Colon (tissue), 2 donors: Measurements from ENCODE around the gene PCDHGA4.
"Not testable (repeated sequence)": the region's sequence is repeated elsewhere in the genome, so short reads cannot be mapped to it uniquely, and the experiment has no call there.

ENCODE experiments used
- FAIRE-seq: peaks from 2 replicates; lab custom pipeline; 2012; peaks lifted over from hg19 to GRCh38; lab: Jason Lieb, UNC
- donor health status: control.
- donor health status: control.

PCDHGA4 gene

GRCh38 chr5:141349917-141350619 is 4.8 kb upstream of the PCDHGA4 start, which contains the start of gene PCDHGB1:
TSS of gene PCDHGB1 (plus strand) at chr5:141350099. CDS start at chr5:141350261, 162 bp downstream.
- FAIRE-seq = no peak

GRCh38 chr5:141351591-141351990 is 3.2 kb upstream of the PCDHGA4 start:
- no peak for FAIRE-seq

DNA sequence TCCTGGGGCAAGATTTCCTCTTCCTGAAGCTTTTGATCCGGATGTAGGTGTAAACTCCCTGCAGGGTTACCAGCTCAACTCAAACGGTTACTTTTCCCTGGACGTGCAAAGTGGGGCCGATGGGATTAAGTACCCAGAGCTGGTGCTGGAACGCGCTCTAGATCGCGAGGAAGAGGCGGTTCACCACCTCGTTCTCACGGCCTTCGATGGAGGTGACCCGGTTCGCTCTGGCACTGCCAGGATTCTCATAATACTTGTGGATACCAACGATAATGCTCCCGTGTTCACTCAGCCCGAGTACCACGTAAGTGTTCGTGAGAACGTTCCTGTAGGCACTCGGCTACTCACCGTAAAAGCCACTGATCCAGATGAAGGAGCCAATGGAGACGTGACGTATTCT is 820 bp downstream of the PCDHGA4 start:
- no peak for FAIRE-seq

GRCh38 chr5:141356133-141356532 is 1.3 kb downstream of the PCDHGA4 start:
- no peak for FAIRE-seq

- no peak for FAIRE-seq
Measured at GRCh38 chr5:141356950-141357349, 2.1 kb downstream of the PCDHGA4 start.

DNA sequence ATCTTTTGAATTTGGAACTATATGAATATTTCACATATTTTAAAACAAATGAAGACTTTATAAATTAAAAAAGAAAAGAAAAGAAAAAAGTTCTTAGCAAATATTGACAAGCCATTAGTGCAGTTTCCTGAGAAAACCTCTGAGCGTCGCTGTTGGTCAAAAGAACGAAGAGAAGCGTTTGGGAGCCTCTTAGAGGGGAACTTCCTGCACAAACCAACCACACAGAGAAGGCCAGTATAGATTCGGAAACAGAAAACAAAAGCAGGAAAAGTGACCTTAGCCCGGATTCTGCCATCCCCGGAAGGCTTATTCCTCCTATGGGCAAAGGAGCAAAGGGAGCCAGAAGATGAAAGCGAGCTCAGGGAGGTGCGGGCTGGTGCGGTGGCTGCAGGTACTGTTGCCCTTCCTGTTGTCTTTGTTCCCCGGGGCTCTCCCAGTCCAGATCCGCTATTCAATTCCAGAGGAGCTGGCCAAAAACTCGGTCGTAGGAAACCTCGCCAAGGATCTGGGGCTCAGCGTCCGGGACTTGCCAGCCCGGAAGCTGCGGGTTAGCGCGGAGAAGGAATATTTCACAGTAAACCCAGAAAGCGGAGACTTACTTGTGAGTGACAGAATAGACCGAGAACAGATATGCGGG is 5.1 kb downstream of the PCDHGA4 start, which contains the start of gene PCDHGB2:
TSS of gene PCDHGB2 (plus strand) at position 205 of the 637 bp plus-strand sequence. CDS start at position 347, 142 bp downstream.
- FAIRE-seq = no peak

DNA sequence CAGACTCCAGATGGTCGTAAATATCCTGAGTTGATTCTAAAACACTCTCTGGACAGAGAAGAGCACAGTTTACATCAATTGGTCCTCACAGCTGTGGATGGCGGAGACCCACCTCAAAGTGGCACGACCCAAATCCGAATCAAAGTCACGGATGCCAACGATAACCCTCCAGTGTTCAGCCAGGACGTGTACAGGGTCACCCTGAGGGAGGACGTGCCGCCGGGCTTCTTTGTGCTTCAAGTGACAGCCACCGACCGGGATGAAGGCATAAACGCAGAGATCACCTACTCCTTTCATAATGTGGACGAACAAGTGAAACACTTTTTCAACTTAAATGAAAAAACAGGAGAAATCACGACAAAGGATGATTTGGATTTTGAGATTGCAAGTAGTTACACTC is 5.9 kb downstream of the PCDHGA4 start:
- no peak for FAIRE-seq

DNA sequence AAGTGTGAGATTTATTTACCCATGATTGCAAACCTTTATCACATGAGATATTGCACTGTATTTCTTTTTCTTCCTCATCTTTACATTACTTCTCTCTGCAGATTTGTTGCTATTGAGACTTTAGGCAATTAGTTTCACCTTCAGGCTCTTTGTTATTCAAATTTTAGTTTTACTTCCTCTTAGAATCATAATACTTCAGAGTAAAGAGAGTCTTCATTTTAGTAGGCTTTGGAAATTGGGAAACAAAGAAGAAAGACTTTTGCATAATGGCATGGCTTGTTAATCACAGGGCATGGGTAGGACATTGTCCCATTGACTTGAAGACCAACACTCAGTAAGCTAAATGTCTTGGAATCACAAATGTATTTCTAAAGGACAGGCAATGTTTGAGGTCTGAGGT is 7.9 kb downstream of the PCDHGA4 start:
- no peak for FAIRE-seq

DNA sequence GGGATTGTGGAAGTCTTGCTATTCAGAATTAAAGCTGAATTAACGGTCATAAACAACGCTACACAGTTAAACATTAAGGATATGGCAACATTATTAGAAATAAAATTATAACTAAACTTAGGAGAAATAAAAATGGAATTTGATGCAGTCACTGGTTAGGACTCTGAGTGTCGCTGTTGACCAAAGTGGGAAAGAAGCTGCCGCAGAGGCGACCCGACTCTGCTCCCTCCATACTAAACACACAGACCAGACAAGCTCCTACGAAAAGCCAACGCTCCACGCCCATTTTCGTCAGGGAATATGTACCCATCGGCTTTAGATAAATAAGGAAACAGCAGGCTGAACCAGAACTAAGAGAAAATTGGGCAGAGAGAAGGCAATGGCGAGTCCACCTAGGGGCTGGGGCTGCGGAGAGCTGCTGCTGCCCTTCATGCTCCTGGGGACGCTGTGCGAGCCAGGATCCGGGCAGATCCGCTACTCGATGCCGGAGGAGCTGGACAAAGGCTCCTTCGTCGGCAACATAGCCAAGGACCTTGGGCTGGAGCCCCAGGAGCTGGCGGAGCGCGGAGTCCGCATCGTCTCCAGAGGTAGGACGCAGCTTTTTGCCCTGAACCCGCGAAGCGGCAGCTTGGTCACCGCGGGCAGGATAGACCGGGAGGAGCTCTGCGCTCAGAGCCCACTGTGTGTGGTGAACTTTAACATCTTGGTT is 9.3 kb downstream of the PCDHGA4 start, which contains the start of gene PCDHGA5:
TSS of gene PCDHGA5 (plus strand) at position 211 of the 709 bp plus-strand sequence. CDS start at position 380, 169 bp downstream.
- FAIRE-seq = no peak

GRCh38 chr5:141366016-141366896 is 11.4 kb downstream of the PCDHGA4 start:
- FAIRE-seq = no peak

DNA sequence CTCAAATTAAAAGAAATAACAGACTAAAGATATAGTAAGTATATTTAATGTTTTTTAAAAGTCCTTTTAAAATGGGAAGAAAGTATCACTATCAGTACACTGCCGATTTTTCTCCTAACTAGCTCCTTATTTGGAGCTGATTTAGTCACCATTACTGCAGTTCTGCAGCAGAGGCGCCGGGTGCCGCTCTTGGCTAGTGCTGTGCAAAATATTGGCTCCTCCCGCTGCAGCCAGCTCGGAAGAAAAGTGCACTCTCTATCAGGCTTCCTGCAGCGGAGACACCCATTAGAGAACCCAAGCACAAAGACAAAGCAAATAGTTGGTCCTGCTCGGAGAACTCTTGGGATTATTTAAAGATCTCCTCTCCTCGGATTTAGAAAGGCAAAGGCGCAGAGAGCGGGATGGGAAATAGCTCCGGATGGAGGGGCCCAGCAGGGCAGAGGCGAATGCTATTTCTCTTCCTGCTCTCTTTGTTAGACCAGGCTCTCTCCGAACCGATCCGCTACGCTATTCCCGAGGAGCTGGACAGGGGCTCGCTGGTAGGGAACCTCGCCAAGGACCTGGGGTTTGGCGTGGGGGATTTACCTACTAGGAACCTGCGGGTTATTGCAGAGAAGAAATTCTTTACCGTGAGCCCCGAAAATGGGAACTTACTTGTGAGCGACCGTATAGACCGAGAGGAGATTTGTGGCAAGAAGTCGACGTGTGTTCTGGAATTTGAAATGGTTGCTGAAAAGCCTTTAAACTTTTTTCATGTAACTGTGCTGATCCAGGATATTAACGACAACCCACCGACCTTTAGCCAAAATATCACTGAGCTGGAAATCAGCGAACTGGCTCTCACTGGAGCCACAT is 15.4 kb downstream of the PCDHGA4 start, which contains the start of gene PCDHGB3:
TSS of gene PCDHGB3 (plus strand) at position 249 of the 855 bp plus-strand sequence. CDS start at position 402, 153 bp downstream.
- FAIRE-seq = no peak

DNA sequence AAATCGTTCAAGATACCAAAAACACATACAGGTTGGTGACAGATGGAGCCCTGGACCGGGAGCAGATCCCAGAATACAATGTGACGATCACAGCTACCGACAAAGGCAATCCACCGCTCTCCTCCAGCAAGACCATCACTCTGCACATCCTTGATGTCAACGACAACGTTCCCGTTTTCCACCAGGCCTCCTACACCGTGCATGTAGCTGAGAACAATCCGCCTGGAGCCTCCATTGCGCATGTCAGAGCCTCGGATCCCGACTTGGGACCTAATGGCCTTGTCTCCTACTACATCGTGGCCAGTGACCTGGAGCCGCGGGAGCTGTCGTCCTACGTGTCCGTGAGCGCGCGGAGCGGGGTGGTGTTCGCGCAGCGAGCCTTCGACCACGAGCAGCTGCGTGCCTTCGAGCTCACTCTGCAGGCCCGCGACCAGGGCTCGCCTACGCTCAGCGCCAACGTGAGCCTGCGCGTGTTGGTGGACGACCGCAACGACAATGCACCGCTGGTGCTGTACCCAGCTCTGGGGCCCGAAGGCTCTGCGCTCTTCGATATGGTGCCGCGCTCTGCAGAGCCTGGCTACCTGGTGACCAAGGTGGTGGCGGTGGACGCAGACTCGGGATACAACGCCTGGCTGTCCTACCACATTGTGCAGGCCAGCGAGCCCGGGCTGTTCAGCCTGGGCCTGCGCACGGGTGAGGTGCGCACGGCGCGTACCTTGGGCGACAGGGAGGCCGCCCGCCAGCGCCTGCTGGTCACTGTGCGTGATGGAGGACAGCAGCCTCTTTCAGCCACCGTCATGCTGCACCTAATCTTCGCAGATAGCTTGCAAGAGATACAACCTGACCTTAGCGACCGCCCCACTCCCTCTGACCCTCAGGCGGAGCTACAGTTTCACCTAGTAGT is 17.0 kb downstream of the PCDHGA4 start:
- no peak for FAIRE-seq

DNA sequence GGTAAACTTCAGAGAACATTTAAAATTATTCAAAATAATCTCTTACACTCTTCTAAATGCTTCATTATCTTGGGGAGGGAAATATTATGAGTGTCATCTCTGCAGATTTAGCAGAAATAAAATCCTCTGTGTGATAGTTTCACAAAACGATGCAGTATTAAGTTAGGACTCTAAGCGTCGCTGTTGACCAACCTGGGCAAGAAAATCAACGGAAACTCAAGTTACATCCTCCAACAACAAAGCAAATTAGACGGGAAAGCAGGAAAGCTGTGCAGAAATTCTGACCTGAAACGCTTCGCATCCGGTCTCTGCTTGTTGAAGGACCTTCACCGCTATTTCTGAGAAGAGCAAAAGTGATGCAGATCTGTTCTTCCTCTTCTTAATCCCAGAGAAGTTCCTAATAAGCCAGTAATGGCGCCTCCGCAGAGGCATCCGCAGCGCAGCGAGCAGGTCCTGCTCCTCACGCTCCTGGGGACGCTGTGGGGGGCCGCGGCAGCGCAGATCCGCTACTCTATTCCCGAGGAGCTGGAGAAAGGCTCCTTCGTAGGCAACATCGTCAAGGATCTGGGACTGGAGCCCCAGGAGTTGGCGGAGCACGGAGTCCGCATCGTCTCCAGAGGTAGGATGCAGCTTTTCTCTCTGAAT is 19.0 kb downstream of the PCDHGA4 start, which contains the start of gene PCDHGA6:
TSS of gene PCDHGA6 (plus strand) at position 219 of the 645 bp plus-strand sequence. CDS start at position 412, 193 bp downstream.
- no peak for FAIRE-seq

DNA sequence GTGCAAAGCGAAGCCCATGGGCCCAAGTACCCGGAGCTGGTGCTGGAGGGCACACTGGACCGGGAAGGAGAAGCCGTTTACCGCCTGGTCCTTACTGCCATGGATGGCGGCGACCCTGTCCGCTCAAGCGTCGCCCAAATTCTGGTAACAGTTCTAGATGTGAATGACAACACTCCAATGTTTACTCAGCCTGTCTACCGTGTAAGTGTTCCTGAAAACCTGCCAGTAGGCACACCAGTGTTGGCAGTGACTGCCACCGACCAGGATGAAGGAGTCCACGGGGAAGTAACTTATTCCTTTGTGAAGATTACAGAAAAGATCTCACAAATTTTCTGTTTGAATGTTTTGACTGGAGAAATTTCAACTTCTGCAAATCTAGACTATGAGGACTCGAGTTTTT is 19.8 kb downstream of the PCDHGA4 start:
- no peak for FAIRE-seq

GRCh38 chr5:141375444-141376155 is 20.8 kb downstream of the PCDHGA4 start:
- not testable (repeated sequence) for FAIRE-seq

DNA sequence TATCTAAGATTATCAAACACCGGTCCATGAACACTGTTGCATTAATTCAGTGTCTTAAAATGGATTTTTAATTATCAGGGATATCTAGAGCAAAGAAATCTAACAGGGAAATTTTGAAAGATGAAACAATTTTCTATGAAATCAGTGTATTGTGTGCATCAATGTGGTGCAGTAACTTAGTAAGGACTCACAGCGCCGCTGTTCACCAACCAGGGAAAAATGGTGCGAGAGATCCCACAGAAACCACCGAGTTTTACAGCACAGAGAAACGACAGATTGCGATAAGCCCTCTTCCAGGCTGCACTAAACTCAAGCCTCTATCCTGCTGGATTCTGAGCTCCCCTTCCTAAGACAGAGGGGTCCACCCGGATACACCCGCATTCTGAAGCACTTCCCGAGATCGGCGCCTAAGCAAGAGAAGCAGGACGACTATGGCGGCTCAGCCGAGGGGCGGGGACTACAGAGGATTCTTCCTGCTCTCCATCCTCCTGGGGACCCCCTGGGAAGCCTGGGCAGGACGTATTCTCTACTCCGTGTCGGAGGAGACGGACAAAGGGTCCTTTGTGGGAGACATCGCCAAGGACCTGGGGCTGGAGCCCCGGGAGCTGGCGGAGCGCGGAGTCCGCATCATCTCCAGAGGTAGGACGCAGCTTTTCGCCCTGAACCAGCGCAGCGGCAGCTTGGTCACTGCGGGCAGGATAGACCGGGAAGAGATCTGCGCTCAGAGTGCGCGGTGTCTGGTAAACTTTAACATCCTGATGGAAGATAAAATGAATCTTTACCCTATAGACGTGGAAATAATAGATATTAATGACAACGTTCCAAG is 27.9 kb downstream of the PCDHGA4 start, which contains the start of gene PCDHGA7:
TSS of gene PCDHGA7 (plus strand) at position 274 of the 826 bp plus-strand sequence. CDS start at position 432, 158 bp downstream.
- FAIRE-seq = no peak

- no peak for FAIRE-seq
Measured at GRCh38 chr5:141383345-141383744, 28.5 kb downstream of the PCDHGA4 start.
